H9 (cell line): ENCODE data around the gene ASTL. TPM values are rescaled to one million over a fixed set of nuclear protein-coding genes. Genes with fewer than 3 reads are reported as not detected.

Experiments
- DNase-seq: peaks from one replicate; pipeline ENCODE4 v3.0.0-alpha.2; 2017
- H2AFZ ChIP-seq: one replicate; pipeline ENCODE4 v1.6.1; 2013; ENCODE audit warnings: mild to moderate bottlenecking, low read length, control low read depth, moderate library complexity
- H2AK5ac ChIP-seq: 2 replicates; pipeline ENCODE4 v1.6.1; 2013; ENCODE audit warnings: low read length, control low read depth, mixed read lengths; ENCODE audit not compliant: insufficient read length
- H2BK120ac ChIP-seq: one replicate; pipeline ENCODE4 v1.6.1; 2013; ENCODE audit warnings: low read depth, mild to moderate bottlenecking, low read length, control low read depth, inconsistent platforms; ENCODE audit not compliant: poor library complexity, severe bottlenecking
- H2BK12ac ChIP-seq: 2 replicates; pipeline ENCODE4 v1.6.1; 2013; ENCODE audit warnings: low read length, control low read depth, mixed read lengths, low read depth; ENCODE audit not compliant: insufficient read length
- H2BK15ac ChIP-seq: 2 replicates; pipeline ENCODE4 v1.6.1; 2013; ENCODE audit warnings: low read depth, low read length, control low read depth
- H2BK20ac ChIP-seq: one replicate; pipeline ENCODE4 v1.6.1; 2013; ENCODE audit warnings: low read depth, mild to moderate bottlenecking, low read length, control low read depth, inconsistent platforms; ENCODE audit not compliant: poor library complexity, severe bottlenecking
- H2BK5ac ChIP-seq: 2 replicates; pipeline ENCODE4 v1.6.1; 2013; ENCODE audit warnings: low read length, control low read depth, mixed read lengths; ENCODE audit not compliant: insufficient read length
- H3K14ac ChIP-seq: 2 replicates; pipeline ENCODE4 v1.6.1; 2013; ENCODE audit warnings: low read length, control low read depth; ENCODE audit not compliant: insufficient read depth
- H3K18ac ChIP-seq: 2 replicates; pipeline ENCODE4 v1.6.1; 2013; ENCODE audit warnings: low read depth, mild to moderate bottlenecking, mixed read lengths, low read length, control low read depth; ENCODE audit not compliant: insufficient read length
- H3K23ac ChIP-seq: 2 replicates; pipeline ENCODE4 v1.6.1; 2013; ENCODE audit warnings: low read length, control low read depth, mixed read lengths, low read depth; ENCODE audit not compliant: insufficient read length
- H3K23me2 ChIP-seq: 2 replicates; pipeline ENCODE4 v1.6.1; 2013; ENCODE audit warnings: low read depth, mild to moderate bottlenecking, mixed read lengths, low read length, control low read depth; ENCODE audit not compliant: insufficient read length, poor library complexity, severe bottlenecking
- H3K27ac ChIP-seq: 2 replicates; pipeline ENCODE4 v1.5.1; 2013; ENCODE audit warnings: low read length, control low read depth, mixed read lengths, low read depth; ENCODE audit not compliant: insufficient read length
- H3K27me3 ChIP-seq: 2 replicates; pipeline ENCODE4 v1.6.1; 2013; ENCODE audit warnings: low read length, control low read depth, inconsistent platforms; ENCODE audit not compliant: insufficient read depth
- H3K4ac ChIP-seq: 2 replicates; pipeline ENCODE4 v1.6.1; 2013; ENCODE audit warnings: low read depth, mild to moderate bottlenecking, control low read depth, inconsistent platforms, low read length, moderate library complexity
- H3K4me1 ChIP-seq: 2 replicates; pipeline ENCODE4 v1.6.1; 2013; ENCODE audit warnings: low read length, control low read depth, inconsistent platforms; ENCODE audit not compliant: insufficient read depth
- H3K4me2 ChIP-seq: 2 replicates; pipeline ENCODE4 v1.6.1; 2013; ENCODE audit warnings: low read length, control low read depth, mixed read lengths; ENCODE audit not compliant: insufficient read length, insufficient read depth
- H3K56ac ChIP-seq: 2 replicates; pipeline ENCODE4 v1.6.1; 2013; ENCODE audit warnings: low read depth, mild to moderate bottlenecking, mixed read lengths, low read length, control low read depth; ENCODE audit not compliant: insufficient read length
- H3K79me1 ChIP-seq: 2 replicates; pipeline ENCODE4 v1.6.1; 2013; ENCODE audit warnings: low read depth, mild to moderate bottlenecking, moderate library complexity, low read length, control low read depth, inconsistent platforms; ENCODE audit not compliant: insufficient read depth, poor library complexity, severe bottlenecking
- H3K79me2 ChIP-seq: 2 replicates; pipeline ENCODE4 v1.6.1; 2013; ENCODE audit warnings: low read length, control low read depth, inconsistent platforms; ENCODE audit not compliant: insufficient read depth
- H3K9ac ChIP-seq: 2 replicates; pipeline ENCODE4 v1.6.1; 2013; ENCODE audit warnings: low read length, control low read depth, mixed read lengths; ENCODE audit not compliant: insufficient read length; ENCODE audit errors: extremely low read depth
- H3K9me3 ChIP-seq: one replicate; pipeline ENCODE4 v1.6.1; 2013; ENCODE audit warnings: low read depth, low read length, inconsistent platforms; ENCODE audit not compliant: control insufficient read depth
- H3T11ph ChIP-seq: one replicate; pipeline ENCODE4 v1.6.1; 2013; ENCODE audit warnings: mild to moderate bottlenecking, low read length, control low read depth, inconsistent platforms
- H4K20me1 ChIP-seq: one replicate; pipeline ENCODE4 v1.6.1; 2013; ENCODE audit not compliant: control insufficient read depth, insufficient read length, insufficient read depth
- H4K5ac ChIP-seq: 2 replicates; pipeline ENCODE4 v1.6.1; 2013; ENCODE audit warnings: low read depth, mild to moderate bottlenecking, mixed read lengths, low read length, control low read depth; ENCODE audit not compliant: insufficient read length
- H4K8ac ChIP-seq: replicated peaks from 2 replicates; pipeline ENCODE4 v1.6.1; 2013; ENCODE audit warnings: low read length, control low read depth, mixed read lengths, low read depth; ENCODE audit not compliant: insufficient read length
- H4K91ac ChIP-seq: 2 replicates; pipeline ENCODE4 v1.6.1; 2013; ENCODE audit warnings: low read depth, mild to moderate bottlenecking, moderate library complexity, mixed read lengths, low read length, control low read depth; ENCODE audit not compliant: insufficient read length
- H3K27ac Mint-ChIP-seq, 3 experiments: 2 replicates in 2 of 3; 3 replicates in 1 of 3; pipeline ENCODE4 v1.8.0; 2020 to 2021; ENCODE audit warnings: mixed read lengths in 3 of 3, mild to moderate bottlenecking in 1 of 3, moderate library complexity in 1 of 3
- H3K27me3 Mint-ChIP-seq: 2 replicates; pipeline ENCODE4 v1.8.0; 2021; ENCODE audit warnings: low read depth, mild to moderate bottlenecking, moderate library complexity, mixed read lengths
- H3K36me3 Mint-ChIP-seq, 3 experiments: 2 replicates in 2 of 3; 3 replicates in 1 of 3; pipeline ENCODE4 v1.8.0; 2020 to 2021; ENCODE audit warnings: low read depth in 3 of 3, mixed read lengths in 3 of 3; ENCODE audit not compliant: insufficient read depth in 1 of 3
- H3K4me1 Mint-ChIP-seq, 2 experiments: 2 replicates each; pipeline ENCODE4 v1.8.0; 2020; ENCODE audit warnings: mixed read lengths in 2 of 2
- H3K4me3 Mint-ChIP-seq, 2 experiments: 2 replicates in 1 of 2; 3 replicates in 1 of 2; pipeline ENCODE4 v1.8.0; 2020 to 2021; ENCODE audit warnings: mild to moderate bottlenecking in 2 of 2, mixed read lengths in 2 of 2, moderate library complexity in 1 of 2
- H3K9me3 Mint-ChIP-seq, 2 experiments: 2 replicates in 1 of 2; 3 replicates in 1 of 2; pipeline ENCODE4 v1.8.0; 2020; ENCODE audit warnings: mild to moderate bottlenecking in 2 of 2, mixed read lengths in 2 of 2, moderate library complexity in 1 of 2
- CTCF ChIP-seq: fragments of 200-600 bp; sonication (generic); conservative IDR thresholded peaks from 3 replicates; pipeline ENCODE4 v1.8.0; 2021; ENCODE audit warnings: antibody characterized with exemption, mild to moderate bottlenecking
- WGBS: extraction: QIAGEN DNeasy Blood & Tissue Kit; methylation state at CpG from one replicate; pipeline ENCODE4 v1.1.7; 2013; ENCODE audit warnings: missing lambda C conversion rate, low lambda C conversion rate, mixed read lengths; ENCODE audit not compliant: insufficient read length; ENCODE audit errors: extremely low coverage; 5-methylcytosine and 5-hydroxymethylcytosine counted together
- total RNA-seq: library from RNA; stranded (reverse); gene quantifications from 2 replicates; pipeline ENCODE4 v1.2.1, GENCODE V29; 2021

ASTL gene
- total RNA-seq, 1 experiment from 2014 or later, result 0.81 TPM

- H2BK5ac ChIP-seq, result no peak overlapping the region
- no peak overlapping the region for H3K9ac ChIP-seq
- no peaks in the 10 kb centered on the region for H3K9me3 ChIP-seq
- H3K18ac ChIP-seq, result no peak overlapping the region
- H3K27ac ChIP-seq, result no peak overlapping the region
- no CpG with 5 or more reads among the region's 8 CpGs for WGBS
- H2BK12ac ChIP-seq, result no peak overlapping the region
- Mint-ChIP-seq H3K36me3 (peaks cover 0 to 4% (median 0%) of the 10 kb centered on the region in 3 experiments; a peak in 1 of 7 replicates), H3K27ac (no peak overlapping the region), H3K4me3 (no peak overlapping the region), H3K4me1 (no peaks in the 10 kb centered on the region), H3K27me3 (peaks cover 4% of the 10 kb centered on the region), H3K9me3 (peaks cover 7 to 11% of the 10 kb centered on the region in 2 experiments)
- no peak overlapping the region for H2BK15ac ChIP-seq
- H4K8ac ChIP-seq, result no peak overlapping the region
- no peaks in the 10 kb centered on the region for H4K20me1 ChIP-seq
- H3K56ac ChIP-seq, result no peak overlapping the region
- no peak overlapping the region for H3T11ph ChIP-seq
- DNase-seq, result peak; percentile 80
- no peak overlapping the region for H3K14ac ChIP-seq
- no peaks in the 10 kb centered on the region for H3K23me2 ChIP-seq
- H3K4me2 ChIP-seq, result no peak overlapping the region
- no peak overlapping the region for H2AK5ac ChIP-seq
- peak; percentile 92 for TF ChIP-seq CTCF
- H3K4ac ChIP-seq, result no peak overlapping the region
- H3K79me1 ChIP-seq, result no peaks in the 10 kb centered on the region
- no peaks in the 10 kb centered on the region for H3K79me2 ChIP-seq
- no peak overlapping the region for H4K91ac ChIP-seq
- no peak overlapping the region for H2AFZ ChIP-seq
- no peak overlapping the region for H2BK20ac ChIP-seq
- H3K4me1 ChIP-seq, result no peaks in the 10 kb centered on the region
- H3K27me3 ChIP-seq, result no peaks in the 10 kb centered on the region
- H4K5ac ChIP-seq, result no peak overlapping the region
- H3K23ac ChIP-seq, result no peak overlapping the region
- H2BK120ac ChIP-seq, result no peak overlapping the region
Observed at GRCh38 chr2:96174251-96175144, 36.2 kb upstream of the ASTL start.
